RWPE1 (cell line): Measurements from ENCODE around the gene CELF4.

Experiments used
- CTCF ChIA-PET: fragments of 350-600 bp; sonication (Branson Sonifier 250); formaldehyde crosslinking; extraction: SDS; loops from one replicate; lab custom pipeline; 2021; lab: Yijun Ruan, JAX
- POLR2A ChIA-PET: fragments of 400-600 bp; formaldehyde crosslinking; extraction: SDS; loops from one replicate; lab custom pipeline; 2020; ENCODE audit warnings: antibody characterized with exemption; ENCODE audit not compliant: low non-redundant PET; lab: Yijun Ruan, JAX
- DNase-seq: peaks from one replicate; pipeline ENCODE4 v3.0.0; 2012; ENCODE audit warnings: low spot score
- H3K27ac ChIP-seq: fragments of 450-650 bp; 2 replicates; pipeline ENCODE4 v1.5.1; 2017
- TF ChIP-seq, protein P1 (sequence below): fragments of 450-650 bp; conservative IDR thresholded peaks from 2 replicates; pipeline ENCODE4 v1.5.1; 2017; ENCODE audit warnings: low read depth, mild to moderate bottlenecking

CELF4 gene

DNA sequence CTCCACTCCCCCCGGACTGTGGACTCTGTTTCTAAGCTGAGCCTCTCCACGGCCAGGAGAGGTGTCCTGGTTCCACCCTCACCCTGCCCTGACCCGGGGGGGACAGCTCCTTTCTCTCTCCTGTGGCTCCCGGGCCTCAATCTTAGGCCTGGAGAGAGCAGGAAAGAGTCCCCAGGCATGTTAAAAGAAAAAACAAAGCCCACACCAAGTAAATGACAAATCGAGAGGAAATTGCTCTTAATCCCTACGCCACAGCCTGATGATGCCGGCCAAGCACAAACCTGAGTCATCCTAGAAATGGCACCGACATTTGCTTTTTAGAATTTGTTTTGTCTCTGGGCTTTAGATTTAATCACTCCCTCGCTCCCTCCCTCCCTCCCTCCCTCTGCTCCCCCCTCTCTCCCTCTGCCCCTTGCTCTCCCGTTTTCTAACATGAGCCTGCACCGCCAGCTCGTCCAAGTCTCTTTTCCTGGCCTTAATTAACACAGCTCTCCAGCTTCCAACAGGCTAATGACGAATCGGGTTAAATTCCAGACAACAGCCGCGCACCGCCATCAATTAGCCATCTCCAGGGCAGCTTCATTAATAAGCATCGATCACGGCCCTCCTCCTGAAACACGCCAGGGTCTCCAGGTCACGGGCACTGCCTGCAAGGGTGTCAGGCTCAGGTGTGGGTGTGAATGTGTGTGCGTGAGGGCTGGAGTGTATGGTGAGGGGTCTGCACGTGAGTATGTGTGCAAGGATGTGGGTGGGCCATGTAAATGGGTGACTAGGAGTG lies 230.8 kb downstream of the CELF4 start:
- no peak overlapping the region for H3K27ac ChIP-seq
- TF ChIP-seq, protein P1, sequence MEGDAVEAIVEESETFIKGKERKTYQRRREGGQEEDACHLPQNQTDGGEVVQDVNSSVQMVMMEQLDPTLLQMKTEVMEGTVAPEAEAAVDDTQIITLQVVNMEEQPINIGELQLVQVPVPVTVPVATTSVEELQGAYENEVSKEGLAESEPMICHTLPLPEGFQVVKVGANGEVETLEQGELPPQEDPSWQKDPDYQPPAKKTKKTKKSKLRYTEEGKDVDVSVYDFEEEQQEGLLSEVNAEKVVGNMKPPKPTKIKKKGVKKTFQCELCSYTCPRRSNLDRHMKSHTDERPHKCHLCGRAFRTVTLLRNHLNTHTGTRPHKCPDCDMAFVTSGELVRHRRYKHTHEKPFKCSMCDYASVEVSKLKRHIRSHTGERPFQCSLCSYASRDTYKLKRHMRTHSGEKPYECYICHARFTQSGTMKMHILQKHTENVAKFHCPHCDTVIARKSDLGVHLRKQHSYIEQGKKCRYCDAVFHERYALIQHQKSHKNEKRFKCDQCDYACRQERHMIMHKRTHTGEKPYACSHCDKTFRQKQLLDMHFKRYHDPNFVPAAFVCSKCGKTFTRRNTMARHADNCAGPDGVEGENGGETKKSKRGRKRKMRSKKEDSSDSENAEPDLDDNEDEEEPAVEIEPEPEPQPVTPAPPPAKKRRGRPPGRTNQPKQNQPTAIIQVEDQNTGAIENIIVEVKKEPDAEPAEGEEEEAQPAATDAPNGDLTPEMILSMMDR: no peak
- ChIA-PET CTCF (interaction anchor here (0.5 kb wide), 1 partner anchor 20 kb away, joined by 3 read pairs; no protein-coding TSS in a partner anchor), POLR2A (interaction anchor here (0.6 kb wide), 1 partner anchor 506 kb away, joined by 4 read pairs; the partner anchor contains the start of gene KIAA1328)
- no peak for DNase-seq

DNA sequence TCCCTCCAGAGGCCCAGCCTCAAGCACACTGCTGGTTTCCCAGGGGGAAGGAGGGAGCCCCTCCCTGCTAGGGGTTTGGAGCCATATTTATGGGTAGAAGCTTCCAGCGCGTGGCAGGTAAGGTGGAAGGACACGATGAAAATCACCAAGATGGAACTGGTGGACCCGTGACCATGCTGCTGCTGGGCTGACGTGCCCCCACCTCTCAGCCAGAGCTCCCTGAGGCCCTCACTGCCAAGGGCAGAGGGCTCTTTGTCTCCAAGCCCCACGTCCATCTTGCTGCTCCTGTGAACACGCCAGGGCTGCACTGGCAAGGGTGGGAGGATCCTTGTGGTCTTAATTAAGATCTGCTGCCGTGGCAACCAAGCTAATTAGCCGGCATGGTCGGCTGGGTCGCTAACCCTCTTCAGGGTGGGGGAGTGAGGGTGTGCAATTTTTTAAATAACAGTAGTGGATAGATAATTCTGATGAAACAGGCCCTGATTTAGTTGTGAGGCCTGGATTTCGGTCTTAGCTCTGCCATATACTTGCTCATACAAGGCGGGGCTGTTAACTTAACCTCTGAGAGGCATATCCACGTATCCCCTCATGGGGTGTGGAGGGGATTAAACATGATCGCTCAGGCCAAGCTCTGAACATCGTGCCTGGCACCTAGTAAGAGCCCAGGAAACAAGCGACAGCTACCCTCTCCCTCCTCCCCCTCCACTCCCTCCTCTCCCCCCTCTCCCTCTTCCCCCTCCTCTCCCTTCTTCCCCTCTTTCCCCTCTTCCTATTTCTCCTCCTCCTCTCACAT lies 232.8 kb downstream of the CELF4 start:
- TF ChIP-seq, protein P1: no peak
- POLR2A ChIA-PET: no interaction called here
- CTCF ChIA-PET: no interaction called here
- H3K27ac ChIP-seq: no peak overlapping the region
- no peak for DNase-seq

DNA sequence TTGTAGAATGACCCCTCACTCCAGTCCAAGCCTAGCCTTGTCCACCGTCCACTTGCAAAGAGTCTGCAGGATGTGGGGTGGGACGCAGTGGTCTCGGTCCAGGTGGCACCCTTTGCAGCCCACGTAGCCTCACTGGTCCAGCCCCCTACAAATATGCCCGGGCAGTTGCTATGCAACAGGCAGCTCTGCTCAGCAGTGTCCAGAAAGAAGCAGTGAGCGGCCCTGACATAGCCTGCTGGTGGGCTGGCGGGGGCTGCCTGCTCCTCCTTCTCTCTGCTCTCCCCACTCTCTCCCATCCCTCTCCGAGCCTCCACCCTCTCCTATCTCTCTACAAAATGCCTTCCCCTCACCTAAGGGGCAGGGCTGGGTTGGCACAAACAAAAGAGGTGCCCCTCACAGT lies 233.4 kb downstream of the CELF4 start:
- CTCF ChIA-PET: no interaction called here
- TF ChIP-seq, protein P1: no peak
- POLR2A ChIA-PET: no interaction called here
- no peak for DNase-seq
- H3K27ac ChIP-seq: no peak overlapping the region

DNA sequence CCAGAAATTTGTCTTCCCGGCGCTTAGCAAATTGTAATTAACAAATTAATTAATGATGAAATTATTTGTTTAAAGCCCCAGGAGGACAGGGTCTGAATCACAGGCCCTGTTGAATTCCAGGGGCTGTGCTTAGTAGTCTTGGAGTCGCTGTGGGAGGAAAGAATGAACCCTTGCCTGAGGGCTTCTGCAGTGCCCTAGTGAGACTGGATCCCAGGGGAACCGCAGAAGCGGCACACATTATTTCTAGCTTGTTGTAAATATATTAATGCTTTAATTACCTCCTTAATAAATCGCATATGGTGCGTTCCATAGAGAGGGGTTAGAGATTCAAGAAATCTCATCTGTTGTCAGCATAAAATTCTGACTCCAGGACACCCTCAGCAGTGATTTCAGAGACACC lies 235.4 kb downstream of the CELF4 start:
- TF ChIP-seq, protein P1: no peak
- no peak for DNase-seq
- ChIA-PET CTCF (no interaction called here), POLR2A (no interaction called here)
- H3K27ac ChIP-seq: no peak overlapping the region

DNA sequence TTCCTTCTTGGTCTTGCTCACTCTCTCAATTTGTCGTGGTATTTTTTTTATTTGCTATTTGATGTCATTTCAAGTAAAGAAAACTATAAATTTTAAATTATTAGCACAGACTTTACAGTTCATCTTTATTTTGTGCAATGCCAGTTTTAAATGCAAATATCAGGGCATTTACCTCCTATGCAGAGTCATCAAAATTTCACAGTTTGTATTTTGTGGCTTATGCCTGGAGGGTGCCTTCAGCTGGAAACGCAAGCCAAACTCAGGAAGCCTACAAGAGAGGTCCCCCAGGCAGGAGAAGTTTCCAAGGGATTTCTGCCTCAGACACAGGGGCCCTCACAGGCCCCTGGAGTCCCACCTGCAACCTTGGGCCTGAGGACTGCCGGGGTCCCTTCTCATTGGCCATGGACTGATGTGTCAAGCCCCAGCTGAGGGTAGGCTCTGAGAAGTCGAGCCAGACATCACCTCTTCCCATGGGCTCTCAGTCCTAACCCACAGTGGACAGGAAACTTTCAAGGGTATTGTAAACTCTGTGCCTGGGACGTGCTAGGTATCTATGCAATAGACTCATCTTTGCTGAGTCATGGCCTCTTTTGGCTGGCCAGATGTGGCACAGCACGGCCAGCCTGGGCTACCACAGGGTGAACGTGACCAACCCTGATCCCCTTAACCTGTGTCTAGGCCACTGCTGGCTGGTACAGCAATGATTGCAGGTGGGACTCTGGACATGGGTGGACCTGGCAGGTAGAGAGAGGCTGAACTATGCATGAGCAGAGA lies 236.5 kb downstream of the CELF4 start:
- no peak overlapping the region for H3K27ac ChIP-seq
- POLR2A ChIA-PET: no interaction called here
- TF ChIP-seq, protein P1: no peak
- CTCF ChIA-PET: no interaction called here
- no peak for DNase-seq

DNA sequence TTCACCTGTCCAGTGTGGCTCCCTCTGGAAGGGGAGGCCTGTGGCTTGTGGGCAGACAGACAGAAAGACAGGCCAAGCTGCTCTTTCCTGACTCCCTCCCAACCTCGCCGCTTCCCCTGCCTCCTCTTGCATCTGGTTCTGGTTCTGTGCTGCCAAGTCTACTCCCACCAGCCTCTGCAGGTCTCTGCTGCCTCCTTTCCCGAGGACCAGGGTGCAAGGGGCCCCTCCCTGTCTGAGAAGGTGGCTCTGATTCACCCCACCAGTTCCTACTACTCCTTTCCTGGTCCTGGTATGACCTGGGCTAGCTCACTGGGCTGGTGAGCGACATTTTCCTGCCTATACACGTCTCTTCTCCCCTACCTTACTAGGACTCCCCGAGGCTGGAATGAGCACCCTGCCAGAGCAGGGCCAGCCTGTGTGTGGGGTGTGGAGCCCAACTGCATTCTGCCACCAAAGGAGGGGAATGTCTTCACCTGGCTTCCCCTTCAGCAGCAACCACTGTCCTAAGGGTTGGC lies 238.5 kb downstream of the CELF4 start:
- ChIA-PET POLR2A (no interaction called here), CTCF (interaction anchor here (0.6 to 0.7 kb wide), 2 partner anchors 109 to 211 kb away, joined by 3 to 4 read pairs; no protein-coding TSS in a partner anchor)
- TF ChIP-seq, protein P1: no peak
- DNase-seq: no peak
- H3K27ac ChIP-seq: no peak overlapping the region
